Stimulated activated naive CD4-positive, alpha-beta T cell (primary cell): ENCODE measurements around the gene CRY2.
"Not testable (repeated sequence)": the region's sequence is repeated elsewhere in the genome, so short reads cannot be mapped to it uniquely, and the experiment has no call there.

ENCODE experiments used
- DNase-seq, 6 experiments: peaks; one replicate each; lab custom pipeline; 2025; lab: John Stamatoyannopoulos, UW

Gene CRY2

DNA sequence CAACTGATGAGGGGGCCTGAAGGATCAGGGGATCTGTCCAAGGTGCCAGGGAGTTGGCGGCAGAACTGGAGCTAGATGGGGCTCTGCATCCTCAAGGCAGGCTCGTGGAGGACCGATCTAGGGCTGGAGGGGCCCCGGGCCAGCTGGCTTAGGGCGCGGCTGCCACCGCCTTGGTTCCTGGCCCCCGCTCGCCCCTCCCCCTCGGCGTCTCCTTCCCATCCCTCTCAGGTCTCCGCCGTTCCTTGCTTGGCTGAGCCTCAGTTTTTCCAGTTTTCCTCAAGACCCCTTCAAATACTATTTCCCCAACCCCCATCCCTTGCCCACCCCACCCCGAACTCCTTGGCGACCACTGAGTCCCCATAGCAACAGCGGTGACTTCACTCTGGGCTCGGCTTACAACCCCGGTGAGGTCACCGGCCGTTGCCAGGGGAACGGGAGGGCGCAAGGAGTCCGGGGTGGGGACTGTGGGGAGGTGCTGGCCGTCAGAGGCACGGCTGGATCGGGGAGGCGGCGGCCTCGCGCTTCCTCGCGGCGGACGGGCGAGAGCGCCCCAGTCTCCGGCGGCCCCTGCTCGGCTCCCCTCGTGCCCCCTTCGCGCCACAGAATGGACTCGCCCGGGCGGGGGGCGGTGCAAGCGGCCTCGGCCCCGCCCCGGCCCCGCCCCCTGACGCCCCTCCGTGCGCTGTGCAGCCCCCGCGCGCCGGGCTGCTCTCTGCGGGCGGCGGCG, 52.3 kb downstream of the CRY2 start:
- peak in 5 of 6 experiments; percentile 21 to 44 (median 27) for DNase-seq

DNA sequence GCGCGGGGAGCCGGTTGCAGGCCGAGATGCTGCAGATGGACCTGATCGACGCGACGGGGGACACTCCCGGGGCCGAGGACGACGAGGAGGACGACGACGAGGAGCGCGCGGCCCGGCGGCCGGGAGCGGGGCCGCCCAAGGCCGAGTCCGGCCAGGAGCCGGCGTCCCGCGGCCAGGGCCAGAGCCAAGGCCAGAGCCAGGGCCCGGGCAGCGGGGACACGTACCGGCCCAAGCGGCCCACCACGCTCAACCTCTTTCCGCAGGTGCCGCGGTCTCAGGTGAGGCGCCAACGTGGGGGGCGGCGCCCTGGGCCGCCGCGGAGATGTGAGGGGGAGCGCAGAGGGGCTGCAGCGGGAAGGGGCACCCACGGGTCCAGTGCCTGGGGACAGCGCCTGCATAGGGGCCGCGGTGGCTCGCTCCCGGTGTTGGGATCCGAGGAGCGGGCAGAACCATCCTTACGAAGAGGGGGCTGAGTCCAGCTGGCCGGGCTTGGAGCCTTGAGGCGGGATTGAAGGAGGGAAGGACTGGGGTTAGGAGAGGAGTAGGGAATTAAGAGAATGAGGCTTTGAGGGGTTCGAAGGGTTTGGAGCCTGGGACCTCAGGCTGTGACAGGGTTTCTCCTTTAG, 53.0 kb downstream of the CRY2 start:
- not testable (repeated sequence) for DNase-seq

DNA sequence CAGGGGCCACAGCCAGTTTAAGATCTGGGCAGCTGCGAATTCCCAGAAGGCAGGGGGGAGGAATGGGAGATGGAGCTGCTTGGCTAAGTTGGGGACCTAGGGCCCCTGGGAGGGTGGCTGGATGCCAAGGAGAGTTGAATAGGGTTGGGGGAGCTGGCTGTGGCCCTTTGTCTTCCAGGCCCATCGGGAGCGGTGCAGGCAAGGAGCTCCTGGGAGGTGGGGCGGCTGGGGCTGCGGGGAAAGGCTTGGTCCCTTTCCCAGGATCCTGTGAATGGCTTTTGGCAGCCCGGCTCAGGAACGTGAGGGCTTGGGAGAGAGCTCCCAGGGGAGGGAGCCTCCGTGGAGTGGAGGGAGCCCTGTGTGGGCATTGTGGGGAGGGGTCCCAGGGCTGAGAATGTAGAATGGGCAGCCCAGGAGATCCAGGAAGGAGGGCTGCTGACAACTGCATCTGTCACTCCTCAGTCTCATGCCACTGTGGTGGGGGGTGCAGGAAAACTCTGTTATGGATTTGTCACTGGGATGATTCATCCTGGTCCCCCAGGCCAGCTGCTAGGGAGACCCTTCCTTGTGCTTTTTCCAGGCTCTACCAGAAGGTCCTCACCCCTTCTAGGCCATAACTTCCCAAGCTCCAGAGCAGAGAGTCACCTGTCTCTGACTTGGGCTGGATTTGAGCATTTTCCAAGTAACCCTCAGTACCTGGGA, 53.8 kb downstream of the CRY2 start:
- DNase-seq, result no peak

DNA sequence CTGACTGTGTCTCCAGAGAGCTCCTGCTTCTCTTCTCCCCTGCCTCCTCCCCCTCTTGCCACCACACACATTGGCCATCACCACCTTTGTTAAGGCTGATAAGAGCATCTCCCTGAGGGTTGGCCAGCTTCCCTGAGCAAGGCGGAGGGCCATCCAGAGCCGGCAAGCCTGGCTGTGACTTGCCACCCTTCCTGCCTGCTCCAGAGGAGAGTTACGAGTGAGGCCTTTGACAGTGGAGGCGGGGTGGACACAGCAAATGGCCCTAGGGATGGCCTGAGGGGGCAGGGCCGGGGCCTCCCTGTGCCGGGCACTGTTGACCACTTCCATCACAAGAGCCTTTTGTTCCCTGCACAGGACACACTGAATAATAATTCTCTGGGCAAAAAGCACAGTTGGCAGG, 54.4 kb downstream of the CRY2 start:
- DNase-seq, result no peak

DNA sequence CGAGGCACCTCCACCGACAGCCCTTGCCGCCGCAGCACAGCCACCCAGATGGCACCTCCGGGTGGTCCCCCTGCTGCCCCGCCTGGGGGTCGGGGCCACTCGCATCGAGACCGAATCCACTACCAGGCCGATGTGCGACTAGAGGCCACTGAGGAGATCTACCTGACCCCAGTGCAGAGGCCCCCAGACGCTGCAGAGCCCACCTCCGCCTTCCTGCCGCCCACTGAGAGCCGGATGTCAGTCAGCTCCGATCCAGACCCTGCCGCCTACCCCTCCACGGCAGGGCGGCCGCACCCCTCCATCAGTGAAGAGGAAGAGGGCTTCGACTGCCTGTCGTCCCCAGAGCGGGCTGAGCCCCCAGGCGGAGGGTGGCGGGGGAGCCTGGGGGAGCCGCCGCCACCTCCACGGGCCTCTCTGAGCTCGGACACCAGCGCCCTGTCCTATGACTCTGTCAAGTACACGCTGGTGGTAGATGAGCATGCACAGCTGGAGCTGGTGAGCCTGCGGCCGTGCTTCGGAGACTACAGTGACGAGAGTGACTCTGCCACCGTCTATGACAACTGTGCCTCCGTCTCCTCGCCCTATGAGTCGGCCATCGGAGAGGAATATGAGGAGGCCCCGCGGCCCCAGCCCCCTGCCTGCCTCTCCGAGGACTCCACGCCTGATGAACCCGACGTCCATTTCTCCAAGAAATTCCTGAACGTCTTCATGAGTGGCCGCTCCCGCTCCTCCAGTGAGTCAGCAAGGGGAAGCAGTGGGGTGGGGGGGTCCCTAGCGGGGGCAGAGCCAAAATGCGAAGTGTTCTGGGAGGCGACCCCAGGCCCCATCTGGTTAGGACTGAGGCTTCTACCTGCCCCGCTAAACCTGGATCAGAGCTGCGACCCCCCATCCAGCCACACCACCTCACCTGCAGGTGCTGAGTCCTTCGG, 55.4 kb downstream of the CRY2 start:
- DNase-seq, result no peak

DNA sequence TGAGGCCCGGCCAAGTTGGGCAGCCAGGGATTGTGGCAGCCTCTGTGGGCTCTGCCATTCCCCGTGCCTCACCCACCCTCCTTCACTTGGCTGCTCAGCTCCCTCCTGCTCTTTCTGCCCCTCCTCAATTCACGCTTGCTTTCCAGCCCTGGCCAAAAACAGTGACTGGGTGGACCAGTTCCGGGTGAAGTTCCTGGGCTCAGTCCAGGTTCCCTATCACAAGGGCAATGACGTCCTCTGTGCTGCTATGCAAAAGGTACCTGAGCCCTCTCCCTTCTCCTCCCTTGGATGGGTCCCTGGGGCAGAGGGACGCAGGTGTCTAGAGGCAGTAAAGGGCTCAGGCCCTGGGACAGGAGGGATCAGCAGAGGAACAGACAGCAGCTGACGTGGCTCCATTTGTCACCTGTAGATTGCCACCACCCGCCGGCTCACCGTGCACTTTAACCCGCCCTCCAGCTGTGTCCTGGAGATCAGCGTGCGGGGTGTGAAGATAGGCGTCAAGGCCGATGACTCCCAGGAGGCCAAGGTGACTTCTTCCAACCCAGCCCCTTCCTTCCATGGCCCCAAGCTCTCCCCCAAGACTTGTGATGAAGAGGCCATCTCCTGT, 57.1 kb downstream of the CRY2 start:
- DNase-seq, result no peak

DNA sequence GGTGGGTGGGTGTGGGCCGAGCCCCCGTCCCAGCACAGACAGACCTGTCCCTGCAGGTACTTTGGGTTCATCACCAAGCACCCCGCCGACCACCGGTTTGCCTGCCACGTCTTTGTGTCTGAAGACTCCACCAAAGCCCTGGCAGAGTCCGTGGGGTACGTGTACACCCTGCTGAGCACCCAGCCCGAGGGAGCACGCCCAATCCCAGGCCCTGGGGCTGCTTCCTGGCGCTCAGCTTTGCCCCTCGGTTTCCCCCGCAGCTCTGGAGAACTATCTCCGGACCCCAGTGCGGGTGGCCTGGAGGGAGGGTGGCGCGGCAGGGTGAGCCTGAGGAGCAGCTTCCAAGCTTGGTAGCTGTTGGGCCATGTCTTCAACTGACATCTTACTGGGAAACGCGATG, 57.8 kb downstream of the CRY2 start:
- no peak for DNase-seq

DNA sequence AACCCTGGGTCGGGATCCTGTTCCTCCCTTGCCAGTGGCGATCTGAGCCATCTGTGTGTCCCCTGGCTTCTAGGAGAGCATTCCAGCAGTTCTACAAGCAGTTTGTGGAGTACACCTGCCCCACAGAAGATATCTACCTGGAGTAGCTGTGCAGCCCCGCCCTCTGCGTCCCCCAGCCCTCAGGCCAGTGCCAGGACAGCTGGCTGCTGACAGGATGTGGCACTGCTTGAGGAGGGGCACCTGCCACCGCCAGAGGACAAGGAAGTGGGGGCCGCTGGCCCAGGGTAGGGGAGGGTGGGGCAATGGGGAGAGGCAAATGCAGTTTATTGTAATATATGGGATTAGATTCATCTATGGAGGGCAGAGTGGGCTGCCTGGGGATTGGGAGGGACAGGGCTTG, 58.3 kb downstream of the CRY2 start:
- DNase-seq, result not testable (repeated sequence)

DNA sequence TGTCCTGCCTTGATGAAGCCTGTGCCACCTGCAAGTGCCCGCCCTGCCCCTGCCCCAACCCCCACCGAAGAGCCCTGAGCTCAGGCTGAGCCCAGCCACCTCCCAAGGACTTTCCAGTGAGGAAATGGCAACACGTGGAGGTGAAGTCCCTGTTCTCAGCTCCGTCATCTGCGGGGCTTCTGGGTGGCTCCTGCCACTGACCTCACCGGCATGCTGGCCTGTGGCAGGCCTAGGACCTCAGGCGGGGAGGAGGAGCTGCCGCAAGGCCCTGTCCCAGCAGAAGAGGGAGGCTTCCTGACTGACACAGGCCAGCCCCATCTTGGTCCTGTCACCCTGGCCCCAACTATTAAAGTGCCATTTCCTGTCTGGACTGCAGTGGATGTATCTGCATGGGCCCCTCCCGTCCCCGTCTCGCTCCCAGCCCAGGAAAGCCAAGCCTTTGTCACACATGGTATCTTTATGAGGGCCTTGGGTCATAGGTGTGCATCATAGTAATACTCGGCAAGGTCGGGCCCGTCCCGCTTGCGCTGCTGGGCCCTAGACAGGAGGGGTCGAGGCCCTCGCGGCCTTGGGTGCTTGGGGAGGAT, 58.9 kb downstream of the CRY2 start:
- no peak for DNase-seq

DNA sequence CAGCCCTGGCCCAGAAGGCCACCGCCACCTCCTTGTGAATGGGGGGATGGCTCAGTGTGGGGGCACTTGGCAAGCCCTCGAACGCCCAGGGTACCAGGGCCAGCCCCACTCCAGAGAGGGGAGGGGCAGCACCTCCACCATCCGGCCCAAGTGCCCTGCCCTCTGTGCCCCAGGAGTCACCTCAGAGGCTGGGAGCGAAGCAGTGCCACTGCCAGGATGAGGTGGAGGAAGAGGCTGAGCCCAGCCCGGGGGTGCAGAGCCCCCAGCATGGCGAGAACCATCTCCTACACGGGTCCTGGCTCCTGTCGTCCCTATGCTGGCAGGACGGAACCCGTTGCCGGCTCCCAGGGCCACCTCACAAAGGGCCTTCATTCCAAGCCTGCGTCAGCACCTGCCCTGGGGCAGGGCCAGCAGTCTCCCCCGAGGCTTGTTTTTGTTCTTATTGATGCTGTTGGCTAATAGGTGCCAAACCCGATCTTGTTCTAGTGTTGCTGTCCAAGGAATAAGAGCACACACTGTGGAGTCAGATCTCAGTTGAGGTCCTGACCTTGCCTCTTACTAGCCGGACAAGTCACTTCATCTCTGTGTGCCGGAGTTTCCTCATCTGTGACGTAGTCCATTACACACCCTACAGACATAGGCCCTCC, 59.8 kb downstream of the CRY2 start, which contains the start of gene FREY1:
TSS of gene FREY1 (minus strand) at position 307 of the 647 bp plus-strand sequence. CDS start at position 281, 26 bp downstream.
- DNase-seq, result no peak

DNA sequence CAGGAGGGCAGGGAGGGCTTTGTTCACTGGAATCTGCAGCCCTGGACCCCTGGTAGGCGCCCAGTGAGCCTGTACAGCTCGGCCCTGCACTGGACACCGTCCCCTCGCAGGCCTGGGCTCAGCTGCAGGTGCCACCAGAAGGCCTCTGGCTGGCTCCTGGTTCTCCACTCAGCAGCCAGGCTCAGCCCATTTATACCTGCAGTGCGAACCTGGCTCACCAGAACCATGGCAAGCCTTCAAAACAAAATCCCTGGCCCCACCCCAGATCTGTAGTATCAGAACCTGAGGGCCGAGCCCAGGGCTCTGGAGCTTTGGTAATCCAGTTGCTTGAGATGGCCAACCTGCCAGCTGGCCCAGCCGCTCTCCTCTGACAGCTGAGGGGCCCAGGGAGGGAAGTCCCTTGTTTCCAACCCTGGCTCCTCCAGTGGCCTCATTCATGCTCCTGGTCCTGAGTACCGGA, 60.7 kb downstream of the CRY2 start:
- no peak for DNase-seq

DNA sequence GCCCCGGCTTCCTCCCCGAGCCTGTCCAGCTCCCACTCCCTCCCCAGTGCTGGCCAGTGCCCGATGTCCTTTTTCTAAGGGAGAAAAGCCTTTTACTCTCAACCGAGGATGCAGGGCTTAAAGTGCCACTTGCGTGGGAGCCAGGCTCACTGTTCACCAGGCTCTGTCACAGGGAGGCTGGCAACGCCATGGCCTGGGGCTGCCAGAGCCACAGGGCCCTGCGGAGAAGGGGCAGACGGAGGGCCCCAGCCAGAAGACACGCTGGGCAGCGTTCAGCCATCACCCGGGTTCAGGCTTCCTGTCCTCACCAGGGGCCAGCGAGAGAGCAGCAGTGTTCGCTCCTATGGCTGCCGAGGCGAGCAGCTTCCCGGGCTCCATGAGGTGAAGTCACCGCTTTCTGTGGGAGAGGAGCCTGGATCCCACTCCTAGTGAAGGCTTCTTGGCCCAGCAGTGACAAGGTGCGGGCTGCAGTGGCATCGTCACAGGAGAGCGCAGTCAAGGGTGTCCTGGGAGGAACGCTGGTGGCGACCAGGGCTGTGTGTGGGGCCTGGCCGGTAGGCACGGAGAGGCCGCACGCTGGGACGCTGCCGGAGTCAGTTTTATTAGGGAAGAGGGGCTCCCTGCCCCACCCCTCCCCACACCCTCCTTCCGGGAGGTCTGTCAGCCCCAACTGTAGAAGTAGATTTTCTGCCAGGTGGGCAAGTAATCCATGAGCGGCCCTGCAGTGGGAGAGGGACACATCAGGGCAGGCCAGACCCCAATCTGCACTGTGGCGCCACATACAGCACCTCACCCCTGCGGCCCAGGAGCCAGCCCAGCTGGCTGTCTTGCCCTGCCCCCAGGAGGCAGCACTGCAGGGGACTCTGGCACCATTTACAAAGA, 62.6 kb downstream of the CRY2 start:
- no peak for DNase-seq

DNA sequence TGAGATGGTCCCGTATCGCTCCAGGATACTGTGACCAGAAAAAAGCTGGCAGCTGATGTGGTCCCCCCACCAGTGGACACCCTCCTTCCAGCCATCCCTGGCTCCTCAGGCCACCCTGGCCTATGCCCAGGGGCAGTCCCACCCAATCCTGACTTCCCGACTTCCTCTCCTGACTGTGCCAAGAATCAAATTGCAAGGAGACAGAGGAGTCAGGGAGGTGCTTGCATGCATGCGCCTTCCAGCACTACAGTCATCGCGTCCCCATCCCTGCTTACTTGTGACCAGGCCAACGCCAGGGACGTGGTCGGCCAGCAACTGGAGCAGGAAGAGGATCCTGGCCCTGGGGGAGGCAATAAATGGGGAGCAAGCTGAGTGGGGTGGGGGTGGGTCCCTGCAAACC, 63.3 kb downstream of the CRY2 start:
- no peak for DNase-seq

DNA sequence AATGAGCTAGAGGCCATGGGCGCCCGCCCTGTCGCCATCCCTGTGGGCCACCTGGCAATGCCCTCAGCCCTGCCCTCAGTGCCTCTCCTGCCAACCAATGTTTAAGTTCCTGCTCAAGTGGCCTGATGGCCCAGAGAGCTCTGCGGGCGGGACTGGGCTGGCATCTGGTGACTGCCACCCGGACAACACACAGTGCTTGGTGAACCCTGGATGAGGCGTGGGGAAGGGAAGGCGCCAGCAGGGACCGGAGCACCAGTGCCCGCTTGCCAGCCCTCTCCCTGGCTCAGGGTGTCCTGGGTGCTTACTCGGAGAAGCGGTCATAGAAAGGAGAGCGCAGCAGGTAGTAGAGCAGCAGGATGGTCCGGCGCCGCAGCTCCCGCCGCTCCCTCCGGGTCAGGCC, 66.2 kb downstream of the CRY2 start:
- no peak for DNase-seq

DNA sequence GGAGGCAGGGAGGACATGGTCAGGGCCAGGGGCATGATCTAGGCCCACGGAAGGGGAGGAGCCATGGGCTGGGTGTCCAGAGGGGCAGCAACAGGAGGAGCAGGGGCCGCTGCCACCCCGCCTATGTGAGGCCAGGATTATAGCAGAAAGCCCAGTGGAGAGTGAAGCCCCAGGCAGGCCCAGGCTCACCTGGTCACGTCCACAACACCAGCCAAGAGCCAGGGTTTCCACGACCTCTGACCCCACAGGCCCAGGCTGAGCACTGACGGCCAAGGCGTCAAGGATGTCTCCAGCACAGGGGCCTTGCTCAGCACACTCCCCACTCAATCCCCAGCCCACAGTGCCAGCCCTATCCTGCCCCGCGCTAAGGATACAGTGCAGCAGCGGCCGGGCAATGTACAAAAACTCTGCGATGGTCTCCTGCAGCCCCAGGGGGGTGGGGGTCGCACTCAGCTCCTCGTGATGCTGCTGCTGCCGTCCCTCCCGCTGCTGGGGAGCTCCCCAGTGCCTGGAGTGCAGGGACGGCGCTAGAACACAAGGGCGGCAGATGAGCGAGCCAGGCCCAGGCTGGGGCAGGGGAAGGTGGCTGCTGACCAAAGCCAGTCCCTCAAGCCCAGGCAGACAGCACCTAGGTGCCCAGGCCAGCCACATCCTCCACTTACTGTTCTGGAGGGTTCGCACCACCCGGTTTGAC, 66.8 kb downstream of the CRY2 start:
- no peak for DNase-seq

DNA sequence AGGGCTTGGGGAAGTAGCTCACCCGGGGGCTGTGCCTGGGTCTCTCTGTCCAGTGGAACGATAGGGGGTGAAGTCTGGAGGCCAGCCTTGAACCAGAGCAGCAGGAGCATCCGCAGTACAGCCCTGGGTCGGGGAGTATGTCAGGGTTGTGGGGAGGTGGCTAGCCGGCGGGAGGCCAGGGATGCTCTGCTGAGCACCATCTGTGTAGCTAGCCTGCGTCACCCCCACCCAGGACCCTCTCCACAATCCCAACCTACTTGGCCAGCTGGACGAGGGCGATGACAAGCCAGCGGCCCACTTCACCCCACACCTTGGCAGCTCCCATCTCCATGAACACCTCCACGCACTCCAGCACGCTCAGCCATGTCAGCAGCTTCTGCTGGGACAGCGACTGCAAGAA, 68.2 kb downstream of the CRY2 start:
- no peak for DNase-seq

DNA sequence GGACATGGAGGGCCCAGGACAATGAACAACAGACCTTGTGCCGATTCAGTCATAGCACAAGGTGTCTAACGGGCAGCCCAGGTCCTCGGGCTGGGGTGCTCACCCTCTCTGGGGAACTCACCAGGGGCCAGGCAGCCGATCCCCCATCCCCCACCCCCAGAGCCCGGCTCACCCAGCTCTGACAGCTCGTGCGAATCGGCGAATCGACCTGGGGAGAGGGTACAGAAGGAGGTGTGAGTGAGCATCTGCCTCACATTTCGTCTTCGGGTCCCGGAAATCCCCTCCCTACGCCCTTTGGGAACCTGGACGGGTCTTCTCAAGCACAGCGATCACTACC, 70.0 kb downstream of the CRY2 start:
- DNase-seq, result peak in 1 of 6 experiments; percentile 30

DNA sequence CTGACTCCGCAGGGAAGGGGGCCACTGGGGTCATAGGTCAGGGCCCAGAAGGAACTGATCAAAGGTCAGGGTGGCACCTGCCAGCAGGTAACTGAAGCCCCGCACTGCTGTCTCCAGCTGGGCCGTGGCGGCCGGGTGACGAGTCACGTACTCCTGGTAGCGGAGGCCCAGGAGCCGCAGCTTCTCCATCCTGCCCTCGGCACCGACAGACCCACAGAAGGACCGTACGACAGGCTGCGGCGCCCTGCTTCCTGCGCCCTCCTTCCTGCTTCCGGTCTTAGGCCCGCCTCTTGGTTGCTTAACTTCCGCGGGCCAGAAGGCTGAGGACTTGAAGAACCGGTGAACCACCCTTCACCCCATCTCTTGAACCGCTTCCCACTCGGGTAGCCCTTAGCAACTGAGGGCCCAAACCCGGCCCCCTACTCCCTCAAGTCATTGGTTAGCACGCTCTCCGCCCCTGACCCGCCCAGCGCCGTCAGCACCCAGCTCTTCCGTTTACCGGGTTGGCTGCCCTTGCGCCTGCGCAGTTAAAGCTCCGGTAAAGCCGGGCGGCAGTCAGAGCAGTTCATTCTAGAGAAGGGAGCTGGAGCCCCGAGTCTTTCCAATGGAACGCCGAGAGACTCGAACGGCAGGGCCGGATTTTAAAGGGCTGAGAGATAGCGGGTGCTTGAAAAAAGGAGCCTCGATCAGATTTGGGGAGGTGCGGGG, 70.5 kb downstream of the CRY2 start, which contains the start of gene PEX16:
TSS of gene PEX16 (minus strand) at position 255 of the 708 bp plus-strand sequence. CDS start at position 189, 66 bp downstream.
- DNase-seq, result peak; percentile 87 to 97 (median 95)
